IMR-90 (cell line): ENCODE results near the gene DNAJC12. TPM values are rescaled to one million over a fixed set of nuclear protein-coding genes. Genes with fewer than 3 reads are reported as not detected.

ENCODE experiments used
- ATAC-seq: fragments of 200-7000 bp; cut with Tn5 transposase; 2 replicates; pipeline ENCODE4 v1.9.1; 2020; ENCODE audit warnings: low read depth, mild to moderate bottlenecking, moderate library complexity
- Bru-seq: library from RNA; stranded (reverse); fragments of 400-500 nt; gene quantifications from one replicate; lab custom pipeline; 2021; lab: Mats Ljungman, UMichigan
- BruChase-seq, 2 experiments: library from RNA; stranded (reverse); fragments of 400-500 nt; gene quantifications; one replicate each; lab custom pipeline; 2021; lab: Mats Ljungman, UMichigan
- BruUV-seq: library from RNA; stranded (reverse); fragments of 400-500 nt; replicated peaks from 2 replicates; lab custom pipeline; 2021; lab: Mats Ljungman, UMichigan
- CTCF ChIA-PET: fragments of 300-600 bp; formaldehyde crosslinking; extraction: SDS; loops from one replicate; lab custom pipeline; 2021; ENCODE audit warnings: antibody characterized with exemption; lab: Yijun Ruan, JAX
- POLR2A ChIA-PET: fragments of 300-600 bp; sonication (Branson Sonifier 250); formaldehyde crosslinking; loops from one replicate; lab custom pipeline; 2022; ENCODE audit warnings: antibody characterized with exemption; ENCODE audit not compliant: unreplicated experiment; lab: Charles Lee
- DNase-seq: peaks from one replicate; pipeline ENCODE4 v3.0.0; 2013
- H2AFZ ChIP-seq: replicated peaks from 2 replicates; pipeline ENCODE3; 2013; ENCODE audit warnings: low read length, mild to moderate bottlenecking; ENCODE audit not compliant: poor library complexity
- H2AK5ac ChIP-seq: 2 replicates; pipeline ENCODE4 v1.6.1; 2013; ENCODE audit warnings: low read depth, low read length, inconsistent platforms
- H2AK9ac ChIP-seq: replicated peaks from 2 replicates; pipeline ENCODE3; 2013; ENCODE audit warnings: mild to moderate bottlenecking, low read depth, low read length, moderate library complexity; ENCODE audit not compliant: poor library complexity
- H2BK120ac ChIP-seq: 2 replicates; pipeline ENCODE4 v1.6.1; 2013; ENCODE audit warnings: low read depth, low read length, inconsistent platforms
- H2BK15ac ChIP-seq: 3 replicates; pipeline ENCODE4 v1.6.1; 2013; ENCODE audit warnings: low read depth, low read length, inconsistent platforms
- H2BK20ac ChIP-seq: 2 replicates; pipeline ENCODE4 v1.6.1; 2013; ENCODE audit warnings: low read depth, mild to moderate bottlenecking, inconsistent platforms, low read length, moderate library complexity
- H2BK5ac ChIP-seq: 2 replicates; pipeline ENCODE4 v1.6.1; 2013; ENCODE audit warnings: mild to moderate bottlenecking, low read depth, low read length, inconsistent platforms; ENCODE audit not compliant: poor library complexity, severe bottlenecking
- H3K14ac ChIP-seq: replicated peaks from 2 replicates; pipeline ENCODE4 v1.6.1; 2013; ENCODE audit warnings: low read depth, low read length, inconsistent platforms
- H3K18ac ChIP-seq: 2 replicates; pipeline ENCODE4 v1.6.1; 2013; ENCODE audit warnings: low read depth, low read length, control low read depth
- H3K23ac ChIP-seq: 2 replicates; pipeline ENCODE4 v1.6.1; 2013; ENCODE audit warnings: low read depth, low read length, inconsistent platforms
- H3K27ac ChIP-seq: 2 replicates; pipeline ENCODE4 v1.5.1; 2013; ENCODE audit warnings: mild to moderate bottlenecking, control low read depth, low read length; ENCODE audit not compliant: insufficient read depth
- H3K27me3 ChIP-seq: 2 replicates; pipeline ENCODE4 v1.6.1; 2013; ENCODE audit warnings: low read length; ENCODE audit not compliant: control insufficient read depth, insufficient read depth
- H3K36me3 ChIP-seq: 2 replicates; pipeline ENCODE4 v1.6.1; 2013; ENCODE audit warnings: low read length, mixed read lengths; ENCODE audit not compliant: control insufficient read depth, insufficient read depth
- H3K4ac ChIP-seq: 2 replicates; pipeline ENCODE4 v1.6.1; 2013; ENCODE audit warnings: low read depth, low read length, inconsistent platforms
- H3K4me1 ChIP-seq: 2 replicates; pipeline ENCODE4 v1.6.1; 2013; ENCODE audit warnings: low read length, mixed read lengths; ENCODE audit not compliant: control insufficient read depth, insufficient read depth
- H3K4me2 ChIP-seq: 2 replicates; pipeline ENCODE4 v1.6.1; 2013; ENCODE audit warnings: low read depth, mild to moderate bottlenecking, control low read depth, low read length, moderate library complexity
- H3K4me3 ChIP-seq: 2 replicates; pipeline ENCODE4 v1.5.1; 2013; ENCODE audit warnings: low read depth, mild to moderate bottlenecking, control low read depth, low read length, moderate library complexity; ENCODE audit not compliant: insufficient read depth
- H3K56ac ChIP-seq: 2 replicates; pipeline ENCODE4 v1.6.1; 2013; ENCODE audit warnings: low read length, inconsistent platforms; ENCODE audit not compliant: insufficient read depth; ENCODE audit errors: extremely low read depth
- H3K79me1 ChIP-seq, 2 experiments: 2 replicates each; pipeline ENCODE4 v1.6.1; 2013; ENCODE audit warnings: low read length in 2 of 2, inconsistent platforms in 1 of 2, low read depth in 1 of 2
- H3K9ac ChIP-seq: 2 replicates; pipeline ENCODE4 v1.6.1; 2013; ENCODE audit warnings: low read depth, low read length, control low read depth
- H3K9me1 ChIP-seq: 2 replicates; pipeline ENCODE4 v1.6.1; 2013; ENCODE audit warnings: low read length, inconsistent platforms; ENCODE audit not compliant: insufficient read depth
- H3K9me3 ChIP-seq: 2 replicates; pipeline ENCODE4 v1.6.1; 2013; ENCODE audit warnings: low read length; ENCODE audit not compliant: control insufficient read depth, insufficient read depth
- H4K20me1 ChIP-seq: 2 replicates; pipeline ENCODE4 v1.6.1; 2013; ENCODE audit warnings: low read length, inconsistent platforms; ENCODE audit not compliant: insufficient read depth
- H4K5ac ChIP-seq: 2 replicates; pipeline ENCODE4 v1.6.1; 2013; ENCODE audit warnings: mild to moderate bottlenecking, low read depth, low read length, control low read depth
- H4K8ac ChIP-seq, 2 experiments: 2 replicates each; pipeline ENCODE4 v1.6.1; 2013; ENCODE audit warnings: low read depth in 2 of 2, low read length in 2 of 2, control low read depth in 1 of 2, inconsistent platforms in 1 of 2
- H4K91ac ChIP-seq: 2 replicates; pipeline ENCODE4 v1.6.1; 2013; ENCODE audit warnings: low read depth, low read length, inconsistent platforms; ENCODE audit not compliant: insufficient read depth
- SMC3 ChIP-seq: fragments of 150-350 bp; IDR thresholded peaks from 2 replicates; pipeline ENCODE4 v1.6.1; 2016; ENCODE audit warnings: low read depth, mild to moderate bottlenecking, antibody characterized with exemption, low read length, moderate library complexity
- USF2 ChIP-seq: fragments of 150-350 bp; IDR thresholded peaks from 2 replicates; pipeline ENCODE4 v1.6.1; 2017; ENCODE audit warnings: mild to moderate bottlenecking, antibody characterized with exemption, low read length, low read depth
- WGBS, 2 experiments: methylation state at CpG; one replicate each; pipeline versions ENCODE4 v1.1.5 to v1.1.7; 2013; ENCODE audit warnings: missing lambda C conversion rate in 2 of 2; ENCODE audit not compliant: insufficient read length in 1 of 2; ENCODE audit errors: extremely low coverage in 2 of 2; 5-methylcytosine and 5-hydroxymethylcytosine counted together
- dilution Hi-C: fragments of 300-500 bp; cut with HindIII; formaldehyde crosslinking; loops from one replicate; pipeline ENCODE4 v1.14.3; 2018; ENCODE audit warnings: low sequenced_read_pairs; ENCODE audit not compliant: unreplicated experiment
- in situ Hi-C: fragments of 300-500 bp; cut with MboI; formaldehyde crosslinking; loops from 3 replicates; pipeline ENCODE4 v1.14.3; 2019; ENCODE audit warnings: low sequenced_read_pairs, inconsistent platforms, mixed read lengths
- intact Hi-C: fragments of 100-400 bp; cut with micrococcal nuclease; formaldehyde crosslinking; loops from 2 replicates; pipeline ENCODE4 v1.10.0; 2022
- long read RNA-seq: library from polyadenylated mRNA; unstranded; transcript quantifications from one replicate; pipeline ENCODE4 v2.0.0, GENCODE V29; 2021; ENCODE audit not compliant: unreplicated experiment
- polyA plus RNA-seq, 3 experiments: library from polyadenylated mRNA; depleted of rRNA; stranded (reverse); fragments of >200 nt; gene quantifications; 2 replicates each; pipeline ENCODE4 v1.2.3, GENCODE V29; 2012; ENCODE audit warnings: low replicate concordance in 1 of 3
- total RNA-seq: library from RNA; depleted of rRNA; stranded (reverse); fragments of >200 nt; gene quantifications from 2 replicates; pipeline ENCODE4 v1.2.3, GENCODE V29; 2012; rRNA removed

Gene DNAJC12
- total RNA-seq: 1.7 and 2.3 TPM in 2 replicates
- 2.0 and 2.9 TPM in 2 replicates for polyA plus RNA-seq (2012; rRNA removed)
- polyA plus RNA-seq (2012; cell fraction: cytosol; rRNA removed): 0.36 and 1.1 TPM in 2 replicates
- 0.05 and 1.1 TPM in 2 replicates for polyA plus RNA-seq (2012; cell fraction: nucleus; rRNA removed; ENCODE audit: low replicate concordance)
- percentile 27 among the genes with signal in this experiment for Bru-seq, nascent RNA
- percentile 32 among the genes with signal in this experiment for BruChase-seq, experiment 1, labeled RNA remaining after a 6-hour chase
- percentile 26 among the genes with signal in this experiment for BruChase-seq, experiment 2, labeled RNA remaining after a 2-hour chase
- long read RNA-seq: 0 reads

GRCh38 chr10:67837541-67838314 is at the start of gene DNAJC12:
TSS of gene DNAJC12 (minus strand) at chr10:67838188. CDS start at chr10:67838011, 177 bp downstream.
- POLR2A ChIA-PET: no interaction called here
- no TSS peak for BruUV-seq
- Histone ChIP-seq H3K9ac (peak within 1 kb of the TSS; percentile 24; the same call in 1 of the 2 replicates), H3K9me1 (peaks cover 4% of the 10 kb centered on the region; the same call in 1 of the 2 replicates), H2BK20ac (no peak within 1 kb of the TSS), H3K18ac (peak within 1 kb of the TSS; percentile 24), H3K9me3 (peaks cover 5% of the 10 kb centered on the region; the same call in 1 of the 2 replicates), H2AFZ (no peak within 1 kb of the TSS), H3K79me1 (no peaks in the 10 kb centered on the region), H3K23ac (no peak within 1 kb of the TSS), H3K56ac (no peak within 1 kb of the TSS), H2BK15ac (no peak within 1 kb of the TSS), H2BK120ac (0 out of 2 replicates have a peak within 1 kb of the TSS, but pooled peaks have one; percentile 32), H3K4me2 (peak within 1 kb of the TSS; percentile 82), H3K27ac (no peak within 1 kb of the TSS; the same call in 1 of the 2 replicates), H3K4ac (no peak within 1 kb of the TSS), H4K91ac (no peak within 1 kb of the TSS), H2BK5ac (no peak within 1 kb of the TSS), H4K5ac (no peak within 1 kb of the TSS; the same call in 1 of the 2 replicates), H3K14ac (no peak within 1 kb of the TSS), H3K36me3 (no peaks in the 10 kb centered on the region), H2AK9ac (no peak within 1 kb of the TSS), H3K27me3 (no peaks in the 10 kb centered on the region), H3K4me1 (no peaks in the 10 kb centered on the region), H2AK5ac (no peak within 1 kb of the TSS), H3K4me3 (peak within 1 kb of the TSS; percentile 17; the same call in 1 of the 2 replicates), H4K20me1 (no peaks in the 10 kb centered on the region), H4K8ac (peak within 1 kb of the TSS; percentile 43 to 76; a peak in 3 of 4 replicates)
- in situ Hi-C loops (no loop called here), dilution Hi-C loops (no loop called here), intact Hi-C loops (no loop called here)
- ATAC-seq: peak; percentile 98
- CTCF ChIA-PET: interaction anchor here (1.0 kb wide), 2 partner anchors 9 to 17 kb away, joined by 4 to 5 read pairs; no protein-coding TSS in a partner anchor
- DNase-seq: peak; percentile 82
- no peak for TF ChIP-seq SMC3
- peak; percentile 69; the same call in 1 of the 2 replicates for TF ChIP-seq USF2
- WGBS, 2 experiments: no CpG with 5 or more reads among the region's 5 CpGs
